LNCAP (cell line): ENCODE measurements around the gene DPP6.

Experiments
- CTCF ChIP-seq: fragments of 450-650 bp; IDR thresholded peaks from 2 replicates; pipeline ENCODE4 v1.5.1; 2017; ENCODE audit warnings: mild to moderate bottlenecking

The DPP6 gene

GRCh38 chr7:154857240-154857639 is 805.0 kb downstream of the DPP6 start:
- no peak for TF ChIP-seq CTCF

- no peak for TF ChIP-seq CTCF
Measured at GRCh38 chr7:154857728-154858681, 805.8 kb downstream of the DPP6 start.

GRCh38 chr7:154858836-154859537 is 806.8 kb downstream of the DPP6 start:
- no peak for TF ChIP-seq CTCF

GRCh38 chr7:154859747-154860620 is 807.8 kb downstream of the DPP6 start:
- no peak for TF ChIP-seq CTCF

- no peak for TF ChIP-seq CTCF
Measured at GRCh38 chr7:154860621-154861375, 808.6 kb downstream of the DPP6 start.

GRCh38 chr7:154861589-154861988 is 809.4 kb downstream of the DPP6 start:
- TF ChIP-seq CTCF, result no peak
